ENCODE measurements around the gene NOXA1. TPM values are rescaled to one million over a fixed set of nuclear protein-coding genes. Genes with fewer than 3 reads are reported as not detected.

The NOXA1 gene
- total and polyA plus RNA-seq, 9 of the 15 experiments (the other 6 are each of a cell fraction or from before 2014, with no cell fraction given): 0.07 to 1.2 (median 0.20) TPM; not detected in 4

DNA sequence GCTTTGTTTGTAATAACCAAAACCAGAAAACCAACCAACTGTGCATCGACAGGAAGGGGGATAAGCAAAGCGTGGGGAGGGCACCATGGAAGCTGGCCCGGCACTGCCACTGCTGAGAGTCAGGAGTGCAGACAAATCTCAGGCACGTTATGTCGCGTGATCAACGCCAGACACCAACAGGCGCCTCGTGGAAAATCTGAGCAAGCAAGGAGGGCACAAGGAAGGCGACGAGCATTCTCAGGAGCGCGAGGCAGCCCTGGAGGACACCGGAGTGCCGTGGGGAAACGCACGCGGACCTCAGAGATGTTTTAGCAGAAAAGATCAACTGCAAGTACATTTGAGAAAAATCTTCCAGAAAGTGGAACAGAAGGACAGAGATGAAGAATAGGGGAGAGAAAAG is 51.1 kb downstream of the NOXA1 start (continued):
- TF ChIP-seq POU5F1 (IDR thresholded peaks at IDR 0.05; ENCODE audit: borderline replicate concordance, low read depth, low read length, partially characterized antibody): no peak
- no peak for TF ChIP-seq RAD21 (CRISPR knock-in tag; conservative IDR thresholded peaks at IDR 0.05 in 1 of 2, IDR thresholded peaks at IDR 0.05 in 1 of 2)

DNA sequence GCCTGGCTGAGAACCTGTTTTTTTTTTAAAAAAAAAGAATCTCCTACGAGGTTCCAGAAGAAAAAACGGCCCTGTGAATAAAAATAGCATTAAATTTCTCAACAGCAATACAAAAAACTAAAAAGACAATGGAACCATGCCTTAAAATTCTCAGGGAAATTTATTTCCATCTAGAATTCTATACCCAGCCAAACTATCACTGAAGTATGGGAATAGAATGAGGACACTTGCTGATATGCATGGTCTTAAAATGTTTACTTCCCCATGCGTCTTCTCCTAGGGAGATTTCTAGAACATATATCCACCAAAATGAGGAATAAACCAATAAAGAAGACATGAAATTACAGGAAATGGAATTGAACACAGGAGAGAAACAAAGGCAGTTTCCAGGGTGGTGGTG is 52.5 kb downstream of the NOXA1 start:
- Histone ChIP-seq H3K36me3 (ENCODE audit: control insufficient read depth, insufficient read depth, low read length) (no peaks in the 10 kb centered on the region), H3K9ac (ENCODE audit: insufficient read depth in 1 of 2, low read depth in 2 of 2, low read length in 2 of 2) (no peak overlapping the region), H3K9me3 (replicated peaks; ENCODE audit: control insufficient read depth, insufficient read depth, low read depth, low read length) (peaks cover 10% of the 10 kb centered on the region), H3K4me2 (ENCODE audit: insufficient read depth, low read length) (no peak overlapping the region), H3K27ac (ENCODE audit: extremely low read depth, low read depth, low read length) (no peak overlapping the region), H2AFZ (ENCODE audit: low read depth, low read length) (no peak overlapping the region), H3K9me1 (ENCODE audit: control insufficient read depth, insufficient read depth, low read length) (no peaks in the 10 kb centered on the region), H3K4me1 (replicated peaks in 1 of 2; ENCODE audit: control insufficient read depth in 2 of 2, insufficient read depth in 2 of 2, low read length in 2 of 2) (peaks cover 0 to 32% of the 10 kb centered on the region in 2 experiments; a peak in 2 of 5 replicates), H3K79me2 (ENCODE audit: control insufficient read depth, insufficient read depth, low read length) (no peaks in the 10 kb centered on the region), H4K20me1 (replicated peaks; ENCODE audit: control insufficient read depth, insufficient read depth, low read length) (no peaks in the 10 kb centered on the region), H3K4me3 (no peak overlapping the region), H3K27me3 (ENCODE audit: control insufficient read depth in 2 of 2, insufficient read depth in 2 of 2, low read length in 2 of 2) (no peaks in the 10 kb centered on the region)
- 9% methylated on average over 3 of the region's 3 CpGs for WGBS (ENCODE audit: insufficient coverage, low coverage, missing lambda C conversion rate)
- in situ Hi-C loops (cut with MboI) (no loop called here), intact Hi-C loops (cut with micrococcal nuclease) (no loop called here)
- CTCF ChIA-PET (ENCODE audit: low intra/inter-chr PET ratio): no interaction called here
- no peak for FAIRE-seq
- ATAC-seq: no peak
- POLR2A ChIA-PET: interaction anchor here (0.6 kb wide), 2 partner anchors 76 to 803 kb away, joined by 3 to 4 read pairs; partner anchors contain the start of gene MRPL41
- TF ChIP-seq CBX3 (IDR thresholded peaks at IDR 0.05; ENCODE audit: borderline replicate concordance in 1 of 2, low read length in 2 of 2): peak in 1 of 2 experiments; percentile 69; a peak in 1 of 3 replicates
- peak; percentile 86 for TF ChIP-seq TRIM28 (IDR thresholded peaks at IDR 0.05)
- TF ChIP-seq TRIM24 (IDR thresholded peaks at IDR 0.05): peak in 1 of 2 experiments; percentile 43; a peak in 1 of 4 replicates
- TF ChIP-seq EWSR1 (IDR thresholded peaks at IDR 0.05; ENCODE audit: borderline replicate concordance, low read depth, partially characterized antibody): no peak
- TF ChIP-seq ZFP1 (CRISPR knock-in tag; IDR thresholded peaks at IDR 0.05): peak; percentile 97
- TF ChIP-seq, protein P1, sequence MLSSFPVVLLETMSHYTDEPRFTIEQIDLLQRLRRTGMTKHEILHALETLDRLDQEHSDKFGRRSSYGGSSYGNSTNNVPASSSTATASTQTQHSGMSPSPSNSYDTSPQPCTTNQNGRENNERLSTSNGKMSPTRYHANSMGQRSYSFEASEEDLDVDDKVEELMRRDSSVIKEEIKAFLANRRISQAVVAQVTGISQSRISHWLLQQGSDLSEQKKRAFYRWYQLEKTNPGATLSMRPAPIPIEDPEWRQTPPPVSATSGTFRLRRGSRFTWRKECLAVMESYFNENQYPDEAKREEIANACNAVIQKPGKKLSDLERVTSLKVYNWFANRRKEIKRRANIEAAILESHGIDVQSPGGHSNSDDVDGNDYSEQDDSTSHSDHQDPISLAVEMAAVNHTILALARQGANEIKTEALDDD (IDR thresholded peaks at IDR 0.05): no peak
- no TSS peak for BruUV-seq (replicated peaks)
- DNase-seq (ENCODE audit: extremely low read depth in 1 of 4, low spot score in 3 of 4): no peak
